HEK293 (cell line): Measurements from ENCODE around the gene RRAGA.

Experiments used
- CTCF ChIA-PET: fragments of 350-600 bp; formaldehyde crosslinking; extraction: SDS; loops from one replicate; lab custom pipeline; 2021; ENCODE audit warnings: antibody characterized with exemption; lab: Yijun Ruan, JAX
- POLR2A ChIA-PET: fragments of 300-600 bp; formaldehyde crosslinking; extraction: SDS; loops from one replicate; lab custom pipeline; 2020; ENCODE audit warnings: antibody characterized with exemption, inconsistent platforms; lab: Yijun Ruan, JAX
- H3K27ac ChIP-seq: fragments of 200-500 bp; sonication (Bioruptor generic); 2 replicates; pipeline ENCODE4 v1.5.1; 2014; ENCODE audit warnings: low read depth, low read length, control low read depth, inconsistent platforms; ENCODE audit errors: extremely low read depth
- H3K36me3 ChIP-seq, 2 experiments: fragments of 200-500 bp in 1 of 2; sonication (Bioruptor generic) in 1 of 2; 1 replicate in 1 of 2; 2 replicates in 1 of 2; pipeline ENCODE4 v1.5.1; 2014 to 2017; ENCODE audit warnings: inconsistent platforms in 2 of 2, low read length in 2 of 2; ENCODE audit not compliant: control insufficient read depth in 2 of 2, insufficient read depth in 1 of 2
- H3K4me1 ChIP-seq: fragments of 200-500 bp; sonication (Bioruptor generic); 2 replicates; pipeline ENCODE4 v1.5.1; 2014; ENCODE audit warnings: mild to moderate bottlenecking, low read length, inconsistent platforms; ENCODE audit not compliant: control insufficient read depth, insufficient read depth
- H3K4me3 ChIP-seq: 2 replicates; pipeline ENCODE4 v1.5.1; 2011; ENCODE audit warnings: low read depth, mild to moderate bottlenecking, control low read depth, low read length, moderate library complexity
- H3K9me3 ChIP-seq: fragments of 200-500 bp; sonication (Bioruptor generic); 2 replicates; pipeline ENCODE4 v1.5.1; 2014; ENCODE audit warnings: low read depth, low read length, inconsistent platforms; ENCODE audit not compliant: control insufficient read depth, insufficient read depth
- GFI1B ChIP-seq: fragments of 450-650 bp; formaldehyde crosslinking; IDR thresholded peaks from 2 replicates; pipeline ENCODE4 v1.5.1; 2016; ENCODE audit warnings: missing biosample characterization, missing genetic modification characterization
- GLI2 ChIP-seq: fragments of 450-650 bp; formaldehyde crosslinking; IDR thresholded peaks from 2 replicates; pipeline ENCODE4; 2017; ENCODE audit warnings: missing biosample characterization, missing genetic modification characterization, low read depth, borderline replicate concordance
- HOXC10 ChIP-seq: sonication (generic); formaldehyde crosslinking; IDR thresholded peaks from 2 replicates; pipeline ENCODE4 v1.8.1; 2023; ENCODE audit warnings: mild to moderate bottlenecking, missing genetic modification reagents
- IKZF3 ChIP-seq: fragments of 450-650 bp; IDR thresholded peaks from 2 replicates; pipeline ENCODE4 v1.5.0; 2018; ENCODE audit warnings: missing biosample characterization, mild to moderate bottlenecking, missing genetic modification characterization, moderate library complexity
- KLF16 ChIP-seq: fragments of 450-650 bp; formaldehyde crosslinking; IDR thresholded peaks from 2 replicates; pipeline ENCODE4 v1.5.1; 2017; ENCODE audit warnings: missing biosample characterization, missing genetic modification characterization
- KLF9 ChIP-seq: fragments of 450-650 bp; formaldehyde crosslinking; IDR thresholded peaks from 2 replicates; pipeline ENCODE4 v1.5.1; 2016; ENCODE audit warnings: missing biosample characterization, missing genetic modification characterization, low read depth
- ZEB2 ChIP-seq: fragments of 450-650 bp; formaldehyde crosslinking; IDR thresholded peaks from 2 replicates; pipeline ENCODE4 v1.5.1; 2016; ENCODE audit warnings: missing biosample characterization, missing genetic modification characterization
- ZNF169 ChIP-seq: fragments of 450-650 bp; formaldehyde crosslinking; IDR thresholded peaks from 2 replicates; pipeline ENCODE4 v1.5.1; 2016; ENCODE audit warnings: missing biosample characterization, missing genetic modification characterization
- ZNF19 ChIP-seq: fragments of 450-650 bp; formaldehyde crosslinking; IDR thresholded peaks from 2 replicates; pipeline ENCODE4; 2016; ENCODE audit warnings: missing biosample characterization, missing genetic modification characterization, low read depth
- ZNF221 ChIP-seq: fragments of 450-650 bp; formaldehyde crosslinking; IDR thresholded peaks from 2 replicates; pipeline ENCODE4 v1.5.1; 2017; ENCODE audit warnings: missing biosample characterization, missing genetic modification characterization, borderline replicate concordance
- ZNF248 ChIP-seq: fragments of 450-650 bp; formaldehyde crosslinking; IDR thresholded peaks from 2 replicates; pipeline ENCODE4 v1.5.1; 2017; ENCODE audit warnings: missing biosample characterization, missing genetic modification characterization
- ZNF311 ChIP-seq: fragments of 450-650 bp; formaldehyde crosslinking; IDR thresholded peaks from 2 replicates; pipeline ENCODE4 v1.5.1; 2017; ENCODE audit warnings: missing biosample characterization, missing genetic modification characterization, borderline replicate concordance
- ZNF335 ChIP-seq: fragments of 450-650 bp; formaldehyde crosslinking; conservative IDR thresholded peaks from 2 replicates; pipeline ENCODE4 v1.5.1; 2016; ENCODE audit warnings: missing biosample characterization, missing genetic modification characterization
- ZNF37A ChIP-seq: fragments of 450-650 bp; IDR thresholded peaks from 2 replicates; pipeline ENCODE4 v1.5.1; 2018; ENCODE audit warnings: missing biosample characterization, missing genetic modification characterization
- ZNF473 ChIP-seq: fragments of 450-650 bp; formaldehyde crosslinking; IDR thresholded peaks from 2 replicates; pipeline ENCODE4 v1.5.1; 2017; ENCODE audit warnings: missing biosample characterization, missing genetic modification characterization
- ZNF544 ChIP-seq: fragments of 450-650 bp; formaldehyde crosslinking; IDR thresholded peaks from 2 replicates; pipeline ENCODE4 v1.5.0; 2017; ENCODE audit warnings: missing biosample characterization, missing genetic modification characterization
- ZNF549 ChIP-seq: fragments of 450-650 bp; IDR thresholded peaks from 2 replicates; pipeline ENCODE4 v1.5.1; 2018; ENCODE audit warnings: missing biosample characterization, missing genetic modification characterization, mild to moderate bottlenecking, inconsistent platforms, moderate library complexity
- ZNF555 ChIP-seq: fragments of 450-650 bp; formaldehyde crosslinking; conservative IDR thresholded peaks from 2 replicates; pipeline ENCODE4 v1.5.1; 2017; ENCODE audit warnings: missing biosample characterization, mild to moderate bottlenecking, missing genetic modification characterization, inconsistent platforms
- ZNF571 ChIP-seq: fragments of 450-650 bp; formaldehyde crosslinking; IDR thresholded peaks from 2 replicates; pipeline ENCODE4 v1.5.0; 2017; ENCODE audit warnings: missing biosample characterization, missing genetic modification characterization
- ZNF707 ChIP-seq: fragments of 450-650 bp; formaldehyde crosslinking; IDR thresholded peaks from 2 replicates; pipeline ENCODE4 v1.5.1; 2016; ENCODE audit warnings: missing biosample characterization, missing genetic modification characterization
- ZNF830 ChIP-seq: fragments of 450-650 bp; IDR thresholded peaks from 2 replicates; pipeline ENCODE4 v1.5.0; 2018; ENCODE audit warnings: missing biosample characterization, missing genetic modification characterization, low read depth, mild to moderate bottlenecking, moderate library complexity
- TF ChIP-seq, protein P1 (sequence below): fragments of 450-650 bp; formaldehyde crosslinking; IDR thresholded peaks from 2 replicates; pipeline ENCODE4 v1.5.1; 2016; ENCODE audit warnings: missing biosample characterization, missing genetic modification characterization
- TF ChIP-seq, protein P2 (sequence below): fragments of 450-650 bp; formaldehyde crosslinking; IDR thresholded peaks from 2 replicates; pipeline ENCODE4 v1.5.1; 2016; ENCODE audit warnings: missing biosample characterization, missing genetic modification characterization
- TF ChIP-seq, protein P3 (sequence below): fragments of 450-650 bp; formaldehyde crosslinking; IDR thresholded peaks from 2 replicates; pipeline ENCODE4 v1.5.1; 2016; ENCODE audit warnings: missing biosample characterization, missing genetic modification characterization
- TF ChIP-seq, protein P4 (sequence below): fragments of 450-650 bp; formaldehyde crosslinking; IDR thresholded peaks from 2 replicates; pipeline ENCODE4 v1.5.1; 2016; ENCODE audit warnings: missing biosample characterization, missing genetic modification characterization
- TF ChIP-seq, protein P5 (sequence below): fragments of 450-650 bp; IDR thresholded peaks from 2 replicates; pipeline ENCODE4 v1.5.1; 2018; ENCODE audit warnings: missing biosample characterization, missing genetic modification characterization
- TF ChIP-seq, protein P6 (sequence below): fragments of 450-650 bp; formaldehyde crosslinking; IDR thresholded peaks from 2 replicates; pipeline ENCODE4 v1.5.1; 2016; ENCODE audit warnings: missing biosample characterization, missing genetic modification characterization

Gene RRAGA, protein sequence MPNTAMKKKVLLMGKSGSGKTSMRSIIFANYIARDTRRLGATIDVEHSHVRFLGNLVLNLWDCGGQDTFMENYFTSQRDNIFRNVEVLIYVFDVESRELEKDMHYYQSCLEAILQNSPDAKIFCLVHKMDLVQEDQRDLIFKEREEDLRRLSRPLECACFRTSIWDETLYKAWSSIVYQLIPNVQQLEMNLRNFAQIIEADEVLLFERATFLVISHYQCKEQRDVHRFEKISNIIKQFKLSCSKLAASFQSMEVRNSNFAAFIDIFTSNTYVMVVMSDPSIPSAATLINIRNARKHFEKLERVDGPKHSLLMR

DNA sequence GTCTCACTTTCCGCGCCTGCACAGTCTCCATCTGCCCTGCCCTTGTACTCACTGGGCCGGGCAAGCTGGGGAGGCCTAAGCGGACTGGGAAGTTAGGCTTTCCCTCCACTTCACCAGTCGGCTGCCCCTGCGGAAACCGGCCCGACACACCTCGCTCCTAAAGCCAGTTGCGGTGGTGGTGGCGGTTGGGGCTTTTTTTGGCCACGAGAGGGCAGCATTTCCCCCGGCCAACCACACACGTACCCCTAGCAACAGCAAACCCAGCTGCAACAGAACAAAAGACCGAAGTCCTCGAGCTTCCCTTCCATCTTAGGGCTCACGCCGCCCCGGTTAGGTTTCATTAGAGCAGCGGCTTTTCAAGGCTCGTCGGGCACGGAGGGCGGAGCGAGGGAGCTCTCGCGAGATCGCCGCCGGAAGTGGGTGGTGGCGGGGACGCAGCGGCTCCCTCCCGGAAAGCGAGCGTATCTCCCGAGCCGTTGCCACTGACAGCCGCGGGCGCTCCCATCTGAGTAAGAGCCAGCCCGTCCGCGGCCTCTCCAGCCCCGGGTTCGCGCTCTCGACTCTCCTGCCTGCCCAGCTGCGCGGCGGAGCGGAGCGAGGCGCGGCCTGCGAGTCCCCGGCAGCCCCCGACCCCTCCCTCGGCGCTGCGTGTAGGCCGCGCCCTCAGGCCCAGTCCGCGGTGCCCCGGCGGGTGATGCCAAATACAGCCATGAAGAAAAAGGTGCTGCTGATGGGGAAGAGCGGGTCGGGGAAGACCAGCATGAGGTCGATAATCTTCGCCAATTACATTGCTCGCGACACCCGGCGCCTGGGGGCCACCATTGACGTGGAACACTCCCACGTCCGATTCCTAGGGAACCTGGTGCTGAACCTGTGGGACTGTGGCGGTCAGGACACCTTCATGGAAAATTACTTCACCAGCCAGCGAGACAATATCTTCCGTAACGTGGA is at the start of gene RRAGA:
RRAGA (plus strand) TSS at position 462 of the 951 bp plus-strand sequence; CDS start at position 695, 233 bp downstream.
- ChIA-PET CTCF (interaction anchor here (0.5 to 4.7 kb wide), 33 partner anchors 8 to 836 kb away, joined by 3 to 30 read pairs (median 4); no protein-coding TSS in a partner anchor), POLR2A (interaction anchor here (0.6 to 2.8 kb wide), 19 partner anchors 12 to 415 kb away, joined by 3 to 14 read pairs (median 4); partner anchors contain the start of genes ACER2, DENND4C, HAUS6 and RPS6)
- Histone ChIP-seq H3K4me1 (no peaks in the 10 kb centered on the region), H3K4me3 (peak within 1 kb of the TSS; percentile 75), H3K36me3 (peaks cover 0 to 8% of the 10 kb centered on the region in 2 experiments; a peak in 1 of 3 replicates), H3K9me3 (no peaks in the 10 kb centered on the region), H3K27ac (peak within 1 kb of the TSS; percentile 92)
- TF ChIP-seq, protein P1, sequence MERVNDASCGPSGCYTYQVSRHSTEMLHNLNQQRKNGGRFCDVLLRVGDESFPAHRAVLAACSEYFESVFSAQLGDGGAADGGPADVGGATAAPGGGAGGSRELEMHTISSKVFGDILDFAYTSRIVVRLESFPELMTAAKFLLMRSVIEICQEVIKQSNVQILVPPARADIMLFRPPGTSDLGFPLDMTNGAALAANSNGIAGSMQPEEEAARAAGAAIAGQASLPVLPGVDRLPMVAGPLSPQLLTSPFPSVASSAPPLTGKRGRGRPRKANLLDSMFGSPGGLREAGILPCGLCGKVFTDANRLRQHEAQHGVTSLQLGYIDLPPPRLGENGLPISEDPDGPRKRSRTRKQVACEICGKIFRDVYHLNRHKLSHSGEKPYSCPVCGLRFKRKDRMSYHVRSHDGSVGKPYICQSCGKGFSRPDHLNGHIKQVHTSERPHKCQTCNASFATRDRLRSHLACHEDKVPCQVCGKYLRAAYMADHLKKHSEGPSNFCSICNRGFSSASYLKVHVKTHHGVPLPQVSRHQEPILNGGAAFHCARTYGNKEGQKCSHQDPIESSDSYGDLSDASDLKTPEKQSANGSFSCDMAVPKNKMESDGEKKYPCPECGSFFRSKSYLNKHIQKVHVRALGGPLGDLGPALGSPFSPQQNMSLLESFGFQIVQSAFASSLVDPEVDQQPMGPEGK = peak; percentile 86
- peak; percentile 89 for TF ChIP-seq ZEB2 (tag by site-specific recombination)
- TF ChIP-seq GFI1B (tag by site-specific recombination) = no peak
- TF ChIP-seq ZNF473 (tag by site-specific recombination) = no peak
- no peak for TF ChIP-seq ZNF549
- TF ChIP-seq, protein P2, sequence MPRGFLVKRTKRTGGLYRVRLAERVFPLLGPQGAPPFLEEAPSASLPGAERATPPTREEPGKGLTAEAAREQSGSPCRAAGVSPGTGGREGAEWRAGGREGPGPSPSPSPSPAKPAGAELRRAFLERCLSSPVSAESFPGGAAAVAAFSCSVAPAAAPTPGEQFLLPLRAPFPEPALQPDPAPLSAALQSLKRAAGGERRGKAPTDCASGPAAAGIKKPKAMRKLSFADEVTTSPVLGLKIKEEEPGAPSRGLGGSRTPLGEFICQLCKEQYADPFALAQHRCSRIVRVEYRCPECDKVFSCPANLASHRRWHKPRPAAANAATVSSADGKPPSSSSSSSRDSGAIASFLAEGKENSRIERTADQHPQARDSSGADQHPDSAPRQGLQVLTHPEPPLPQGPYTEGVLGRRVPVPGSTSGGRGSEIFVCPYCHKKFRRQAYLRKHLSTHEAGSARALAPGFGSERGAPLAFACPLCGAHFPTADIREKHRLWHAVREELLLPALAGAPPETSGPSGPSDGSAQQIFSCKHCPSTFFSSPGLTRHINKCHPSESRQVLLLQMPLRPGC (tag by site-specific recombination) = no peak
- peak; percentile 9 for TF ChIP-seq ZNF335 (tag by site-specific recombination)
- TF ChIP-seq ZNF169 (tag by site-specific recombination) = no peak
- TF ChIP-seq ZNF707 (tag by site-specific recombination) = no peak
- TF ChIP-seq KLF9 (tag by site-specific recombination) = peak; percentile 69; the same call in 1 of the 2 replicates
- TF ChIP-seq KLF16 = peak; percentile 80
- no peak for TF ChIP-seq IKZF3
- TF ChIP-seq, protein P3, sequence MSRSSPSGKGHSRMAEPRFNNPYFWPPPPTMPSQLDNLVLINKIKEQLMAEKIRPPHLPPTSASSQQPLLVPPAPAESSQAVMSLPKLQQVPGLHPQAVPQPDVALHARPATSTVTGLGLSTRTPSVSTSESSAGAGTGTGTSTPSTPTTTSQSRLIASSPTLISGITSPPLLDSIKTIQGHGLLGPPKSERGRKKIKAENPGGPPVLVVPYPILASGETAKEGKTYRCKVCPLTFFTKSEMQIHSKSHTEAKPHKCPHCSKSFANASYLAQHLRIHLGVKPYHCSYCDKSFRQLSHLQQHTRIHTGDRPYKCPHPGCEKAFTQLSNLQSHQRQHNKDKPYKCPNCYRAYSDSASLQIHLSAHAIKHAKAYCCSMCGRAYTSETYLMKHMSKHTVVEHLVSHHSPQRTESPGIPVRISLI = no peak
- TF ChIP-seq ZNF571 = no peak
- no peak for TF ChIP-seq ZNF19 (tag by site-specific recombination)
- TF ChIP-seq HOXC10 (CRISPR knock-in tag) = no peak
- no peak for TF ChIP-seq ZNF37A
- TF ChIP-seq ZNF544 = no peak
- TF ChIP-seq GLI2 (tag by site-specific recombination) = no peak
- TF ChIP-seq, protein P4, sequence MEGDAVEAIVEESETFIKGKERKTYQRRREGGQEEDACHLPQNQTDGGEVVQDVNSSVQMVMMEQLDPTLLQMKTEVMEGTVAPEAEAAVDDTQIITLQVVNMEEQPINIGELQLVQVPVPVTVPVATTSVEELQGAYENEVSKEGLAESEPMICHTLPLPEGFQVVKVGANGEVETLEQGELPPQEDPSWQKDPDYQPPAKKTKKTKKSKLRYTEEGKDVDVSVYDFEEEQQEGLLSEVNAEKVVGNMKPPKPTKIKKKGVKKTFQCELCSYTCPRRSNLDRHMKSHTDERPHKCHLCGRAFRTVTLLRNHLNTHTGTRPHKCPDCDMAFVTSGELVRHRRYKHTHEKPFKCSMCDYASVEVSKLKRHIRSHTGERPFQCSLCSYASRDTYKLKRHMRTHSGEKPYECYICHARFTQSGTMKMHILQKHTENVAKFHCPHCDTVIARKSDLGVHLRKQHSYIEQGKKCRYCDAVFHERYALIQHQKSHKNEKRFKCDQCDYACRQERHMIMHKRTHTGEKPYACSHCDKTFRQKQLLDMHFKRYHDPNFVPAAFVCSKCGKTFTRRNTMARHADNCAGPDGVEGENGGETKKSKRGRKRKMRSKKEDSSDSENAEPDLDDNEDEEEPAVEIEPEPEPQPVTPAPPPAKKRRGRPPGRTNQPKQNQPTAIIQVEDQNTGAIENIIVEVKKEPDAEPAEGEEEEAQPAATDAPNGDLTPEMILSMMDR (tag by site-specific recombination) = peak; percentile 95
- no peak for TF ChIP-seq ZNF248 (tag by site-specific recombination)
- TF ChIP-seq, protein P5, sequence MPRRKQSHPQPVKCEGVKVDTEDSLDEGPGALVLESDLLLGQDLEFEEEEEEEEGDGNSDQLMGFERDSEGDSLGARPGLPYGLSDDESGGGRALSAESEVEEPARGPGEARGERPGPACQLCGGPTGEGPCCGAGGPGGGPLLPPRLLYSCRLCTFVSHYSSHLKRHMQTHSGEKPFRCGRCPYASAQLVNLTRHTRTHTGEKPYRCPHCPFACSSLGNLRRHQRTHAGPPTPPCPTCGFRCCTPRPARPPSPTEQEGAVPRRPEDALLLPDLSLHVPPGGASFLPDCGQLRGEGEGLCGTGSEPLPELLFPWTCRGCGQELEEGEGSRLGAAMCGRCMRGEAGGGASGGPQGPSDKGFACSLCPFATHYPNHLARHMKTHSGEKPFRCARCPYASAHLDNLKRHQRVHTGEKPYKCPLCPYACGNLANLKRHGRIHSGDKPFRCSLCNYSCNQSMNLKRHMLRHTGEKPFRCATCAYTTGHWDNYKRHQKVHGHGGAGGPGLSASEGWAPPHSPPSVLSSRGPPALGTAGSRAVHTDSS (tag by site-specific recombination) = no peak
- TF ChIP-seq ZNF830 = no peak
- no peak for TF ChIP-seq ZNF311
- no peak for TF ChIP-seq ZNF221 (tag by site-specific recombination)
- no peak for TF ChIP-seq ZNF555
- TF ChIP-seq, protein P6, sequence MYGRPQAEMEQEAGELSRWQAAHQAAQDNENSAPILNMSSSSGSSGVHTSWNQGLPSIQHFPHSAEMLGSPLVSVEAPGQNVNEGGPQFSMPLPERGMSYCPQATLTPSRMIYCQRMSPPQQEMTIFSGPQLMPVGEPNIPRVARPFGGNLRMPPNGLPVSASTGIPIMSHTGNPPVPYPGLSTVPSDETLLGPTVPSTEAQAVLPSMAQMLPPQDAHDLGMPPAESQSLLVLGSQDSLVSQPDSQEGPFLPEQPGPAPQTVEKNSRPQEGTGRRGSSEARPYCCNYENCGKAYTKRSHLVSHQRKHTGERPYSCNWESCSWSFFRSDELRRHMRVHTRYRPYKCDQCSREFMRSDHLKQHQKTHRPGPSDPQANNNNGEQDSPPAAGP (tag by site-specific recombination) = no peak
